Astrocyte (in vitro differentiated cells and primary cell): Measurements from ENCODE around the gene MMS19.

Source experiments
- EZH2 ChIP-seq: IDR thresholded peaks from 2 replicates; pipeline ENCODE4 v1.6.1; 2012; ENCODE audit warnings: mild to moderate bottlenecking, low read length, inconsistent platforms; ENCODE audit not compliant: insufficient read depth
- TF ChIP-seq, protein P1 (sequence below): IDR thresholded peaks from 2 replicates; pipeline ENCODE4 v1.5.1; 2011; ENCODE audit warnings: low read depth, mild to moderate bottlenecking, inconsistent platforms, low read length, moderate library complexity; ENCODE audit not compliant: insufficient read depth

DNA sequence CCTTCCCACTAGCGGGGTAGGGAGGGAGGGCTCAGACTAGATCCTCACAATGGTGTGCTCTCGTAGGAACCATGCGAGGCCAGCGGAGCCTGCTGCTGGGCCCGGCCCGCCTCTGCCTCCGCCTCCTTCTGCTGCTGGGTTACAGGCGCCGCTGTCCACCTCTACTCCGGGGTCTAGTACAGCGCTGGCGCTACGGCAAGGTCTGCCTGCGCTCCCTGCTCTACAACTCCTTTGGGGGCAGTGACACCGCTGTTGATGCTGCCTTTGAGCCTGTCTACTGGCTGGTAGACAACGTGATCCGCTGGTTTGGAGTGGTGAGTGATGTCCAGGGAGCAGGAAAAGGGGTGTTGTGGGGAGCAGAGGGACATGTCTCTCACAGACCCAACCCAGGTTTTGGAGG lies 46.6 kb downstream of the MMS19 start:
- TF ChIP-seq, protein P1, sequence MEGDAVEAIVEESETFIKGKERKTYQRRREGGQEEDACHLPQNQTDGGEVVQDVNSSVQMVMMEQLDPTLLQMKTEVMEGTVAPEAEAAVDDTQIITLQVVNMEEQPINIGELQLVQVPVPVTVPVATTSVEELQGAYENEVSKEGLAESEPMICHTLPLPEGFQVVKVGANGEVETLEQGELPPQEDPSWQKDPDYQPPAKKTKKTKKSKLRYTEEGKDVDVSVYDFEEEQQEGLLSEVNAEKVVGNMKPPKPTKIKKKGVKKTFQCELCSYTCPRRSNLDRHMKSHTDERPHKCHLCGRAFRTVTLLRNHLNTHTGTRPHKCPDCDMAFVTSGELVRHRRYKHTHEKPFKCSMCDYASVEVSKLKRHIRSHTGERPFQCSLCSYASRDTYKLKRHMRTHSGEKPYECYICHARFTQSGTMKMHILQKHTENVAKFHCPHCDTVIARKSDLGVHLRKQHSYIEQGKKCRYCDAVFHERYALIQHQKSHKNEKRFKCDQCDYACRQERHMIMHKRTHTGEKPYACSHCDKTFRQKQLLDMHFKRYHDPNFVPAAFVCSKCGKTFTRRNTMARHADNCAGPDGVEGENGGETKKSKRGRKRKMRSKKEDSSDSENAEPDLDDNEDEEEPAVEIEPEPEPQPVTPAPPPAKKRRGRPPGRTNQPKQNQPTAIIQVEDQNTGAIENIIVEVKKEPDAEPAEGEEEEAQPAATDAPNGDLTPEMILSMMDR, result no peak
- no peak for TF ChIP-seq EZH2
